ENCODE measurements around the gene SGCA. TPM values are rescaled to one million over a fixed set of nuclear protein-coding genes. Genes with fewer than 3 reads are reported as not detected.

SGCA gene
- total and polyA plus RNA-seq, 10 of the 15 experiments (the other 5 are each of a cell fraction or from before 2014, with no cell fraction given): 0.13 to 2.2 (median 0.50) TPM; not detected in 2

- no peak for DNase-seq (ENCODE audit: low read depth, low spot score)
- WGBS (ENCODE audit: insufficient coverage, insufficient replicate concordance, low lambda C conversion rate, missing lambda C conversion rate): 2% methylated on average over 97 of the region's 123 CpGs
- no peak for TF ChIP-seq RCOR1 (conservative IDR thresholded peaks at IDR 0.05; ENCODE audit: low read depth, low read length)
- no peak for TF ChIP-seq ATF7 (IDR thresholded peaks at IDR 0.05; ENCODE audit: low read depth)
- no peak for TF ChIP-seq TARDBP (IDR thresholded peaks at IDR 0.05; ENCODE audit: borderline replicate concordance)
- TF ChIP-seq GABPA (IDR thresholded peaks at IDR 0.05; ENCODE audit: low read depth): no peak
- 0 out of 6 replicates have a peak, but pooled peaks of 2 of the 3 experiments have one; percentile 5 for TF ChIP-seq CTCF (IDR thresholded peaks at IDR 0.05 in 2 of 3, conservative IDR thresholded peaks at IDR 0.05 in 1 of 3; ENCODE audit: control insufficient read depth in 2 of 3, extremely low read depth in 1 of 3, insufficient read depth in 1 of 3, low read depth in 3 of 3, low read length in 3 of 3)
- TF ChIP-seq IRF5 (IDR thresholded peaks at IDR 0.05; ENCODE audit: borderline replicate concordance): no peak
- TF ChIP-seq GATAD2B (conservative IDR thresholded peaks at IDR 0.05; ENCODE audit: low read depth): peak; percentile 84; the same call in 1 of the 2 replicates
- TF ChIP-seq RB1 (IDR thresholded peaks at IDR 0.05; ENCODE audit: borderline replicate concordance): 0 out of 2 replicates have a peak, but pooled peaks have one; percentile 26
- no peak for TF ChIP-seq SREBF1 (IDR thresholded peaks at IDR 0.05; ENCODE audit: low read length)
- no peak for TF ChIP-seq IRF3 (IDR thresholded peaks at IDR 0.05)
- no peak for TF ChIP-seq HDGF (IDR thresholded peaks at IDR 0.05)
- no peak for TF ChIP-seq KAT2A (conservative IDR thresholded peaks at IDR 0.05; ENCODE audit: control insufficient read depth, low read depth, low read length)
- TF ChIP-seq BACH1 (IDR thresholded peaks at IDR 0.05; ENCODE audit: borderline replicate concordance): peak; percentile 55; the same call in 1 of the 2 replicates
- 0 out of 2 replicates have a peak, but pooled peaks have one; percentile 11 for TF ChIP-seq TCF3 (IDR thresholded peaks at IDR 0.05; ENCODE audit: borderline replicate concordance, insufficient read depth, low read depth, low read length)
- no peak for TF ChIP-seq FOXK2 (IDR thresholded peaks at IDR 0.05)
- TF ChIP-seq RBBP5 (conservative IDR thresholded peaks at IDR 0.05): no peak
- no peak for TF ChIP-seq ZBED1 (IDR thresholded peaks at IDR 0.05; ENCODE audit: borderline replicate concordance)
These were observed 16.1 kb upstream of the SGCA start for GRCh38 chr17:50149417-50150353.

More at GRCh38 chr17:50149417-50150353, 16.1 kb upstream of the SGCA start:
- ChIA-PET POLR2A (interaction anchor here (1.4 to 2.7 kb wide), 5 partner anchors 9 to 159 kb away, joined by 3 to 18 read pairs (median 5); no protein-coding TSS in a partner anchor), SMC1A (ENCODE audit: uncharacterized antibody, unreplicated experiment) (interaction anchor here (1.0 to 3.6 kb wide), 4 partner anchors 12 to 55 kb away, joined by 3 to 31 read pairs (median 4); no protein-coding TSS in a partner anchor), RAD21 (ENCODE audit: unreplicated experiment) (interaction anchor here (0.7 to 2.9 kb wide), 5 partner anchors 12 to 19 kb away, joined by 4 to 19 read pairs (median 6); partner anchors contain the start of gene SAMD14), CTCF (interaction anchor here (1.2 to 9.3 kb wide), 3 partner anchors 12 to 55 kb away, joined by 4 to 99 read pairs (median 15); no protein-coding TSS in a partner anchor)
- Histone ChIP-seq H3K9me3 (replicated peaks; ENCODE audit: control insufficient read depth, insufficient read depth, low read length) (no peaks in the 10 kb centered on the region), H3K27me3 (replicated peaks in 1 of 2; ENCODE audit: control insufficient read depth in 2 of 2, insufficient read depth in 2 of 2, low read length in 1 of 2) (no peaks in the 10 kb centered on the region), H3K4me3 (peak overlapping the region; percentile 95), H2AFZ (ENCODE audit: control insufficient read depth, low read depth, low read length) (no peak overlapping the region), H3K4me1 (ENCODE audit: control insufficient read depth, insufficient read depth, low read length) (peaks cover 49% of the 10 kb centered on the region), H3K36me3 (ENCODE audit: control insufficient read depth in 2 of 2, insufficient read depth in 2 of 2, low read length in 1 of 2) (peaks cover 4 to 12% of the 10 kb centered on the region in 2 experiments), H3K4me2 (ENCODE audit: control insufficient read depth, insufficient read depth) (peak overlapping the region; percentile 44), H4K20me1 (ENCODE audit: control insufficient read depth, insufficient read depth) (no peaks in the 10 kb centered on the region; the same call in none of the 2 replicates), H3K79me2 (ENCODE audit: control insufficient read depth, insufficient read depth, low read length) (peaks cover 70% of the 10 kb centered on the region), H3K27ac (ENCODE audit: control insufficient read depth, insufficient read depth) (peak overlapping the region; percentile 89), H3K9ac (ENCODE audit: control insufficient read depth, insufficient read depth, low read length) (peak overlapping the region; percentile 88)
- BruUV-seq (replicated peaks): TSS peak; percentile 57
- no peak for FAIRE-seq
- in situ Hi-C loops (cut with MboI): no loop called here
- 0 out of 3 replicates have a peak, but pooled peaks have one; percentile 1 for ATAC-seq
- intact Hi-C loops (cut with micrococcal nuclease; ENCODE audit: unreplicated experiment): loop anchor here (5.0 kb wide), 1 partner anchor 52 kb away; the partner anchor contains the start of gene PDK2

Measured in GM12878 (cell line).